Colonic mucosa (tissue), 4 donors: ENCODE measurements around the gene PSME3IP1. TPM values are rescaled to one million over a fixed set of nuclear protein-coding genes. Genes with fewer than 3 reads are reported as not detected.

Experiments used
- DNase-seq: peaks from one replicate; pipeline ENCODE4 v3.0.0-alpha.2; 2020
- H3K27ac ChIP-seq: fragments of 200-600 bp; one replicate; pipeline ENCODE4 v1.8.0; 2021
- H3K27me3 ChIP-seq: fragments of 200-600 bp; one replicate; pipeline ENCODE4 v1.8.0; 2021
- H3K36me3 ChIP-seq: fragments of 200-600 bp; one replicate; pipeline ENCODE4 v1.8.0; 2021
- H3K4me1 ChIP-seq: fragments of 200-600 bp; one replicate; pipeline ENCODE4 v1.8.0; 2021; ENCODE audit warnings: mild to moderate bottlenecking
- H3K4me3 ChIP-seq: fragments of 200-600 bp; one replicate; pipeline ENCODE4 v1.8.0; 2021
- H3K9ac ChIP-seq, 2 donors: one replicate each; pipeline ENCODE4 v1.7.0; 2013; ENCODE audit warnings: control low read depth in 2 of 2, low read depth in 2 of 2, low read length in 2 of 2
- H3K9me3 ChIP-seq: fragments of 200-600 bp; one replicate; pipeline ENCODE4 v1.8.0; 2021
- intact Hi-C: fragments of 100-400 bp; cut with DNase I; formaldehyde crosslinking; loops from one replicate; pipeline ENCODE4 v1.14.1; 2022
- total RNA-seq, 2 donors: library from RNA; stranded (reverse); fragmentation: NEBNext Ultra II Directional in 1 of 2; extraction: Animal tissue kit (Norgen Biotek cat#: 25700) in 1 of 2; gene quantifications; one replicate each; pipeline ENCODE4 v1.2.1, GENCODE V29; 2021
- TF ChIP-seq, protein P1 (sequence below): fragments of 200-600 bp; IDR thresholded peaks from one replicate; pipeline ENCODE4 v1.8.0; 2022; ENCODE audit warnings: antibody characterized with exemption, mild to moderate bottlenecking
- donor health status: healthy.
- donor health status: DM: no; HTN: no; CAD: no.
- donor health status: DM: no; HTN: no; CAD: no.

PSME3IP1 gene
- total RNA-seq, 2 donors from 2014 or later, result 80.9 to 108 TPM

DNA sequence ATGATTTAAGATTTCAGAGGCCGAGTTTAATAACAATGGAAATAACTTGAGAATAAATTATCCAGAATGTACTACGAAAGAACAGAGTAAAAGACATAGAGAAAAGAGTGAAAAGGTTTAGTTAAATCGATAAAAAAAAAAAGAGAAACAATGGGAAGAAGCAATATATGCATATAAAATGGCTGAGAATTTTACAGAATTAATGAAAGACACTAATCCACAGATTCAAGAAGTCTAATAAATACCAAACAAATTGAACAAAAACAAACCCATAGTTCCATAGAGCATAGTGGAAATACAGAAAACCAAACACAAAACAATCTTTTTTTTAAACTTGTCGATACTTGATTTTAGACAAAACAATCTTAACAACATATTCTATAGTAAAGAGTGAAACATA is 1.7 kb downstream of the PSME3IP1 start:
- H3K27ac ChIP-seq, result no peak overlapping the region
- no peak overlapping the region for H3K9ac ChIP-seq
- no peak overlapping the region for H3K4me3 ChIP-seq
- no peak for DNase-seq
- no peaks in the 10 kb centered on the region for H3K27me3 ChIP-seq
- H3K4me1 ChIP-seq, result peaks cover 4% of the 10 kb centered on the region
- H3K9me3 ChIP-seq, result no peaks in the 10 kb centered on the region
- intact Hi-C loops, result loop anchor here (10.0 kb wide), 1 partner anchor 249 kb away; the partner anchor contains the start of gene HERPUD1
- no peaks in the 10 kb centered on the region for H3K36me3 ChIP-seq
- TF ChIP-seq, protein P1, sequence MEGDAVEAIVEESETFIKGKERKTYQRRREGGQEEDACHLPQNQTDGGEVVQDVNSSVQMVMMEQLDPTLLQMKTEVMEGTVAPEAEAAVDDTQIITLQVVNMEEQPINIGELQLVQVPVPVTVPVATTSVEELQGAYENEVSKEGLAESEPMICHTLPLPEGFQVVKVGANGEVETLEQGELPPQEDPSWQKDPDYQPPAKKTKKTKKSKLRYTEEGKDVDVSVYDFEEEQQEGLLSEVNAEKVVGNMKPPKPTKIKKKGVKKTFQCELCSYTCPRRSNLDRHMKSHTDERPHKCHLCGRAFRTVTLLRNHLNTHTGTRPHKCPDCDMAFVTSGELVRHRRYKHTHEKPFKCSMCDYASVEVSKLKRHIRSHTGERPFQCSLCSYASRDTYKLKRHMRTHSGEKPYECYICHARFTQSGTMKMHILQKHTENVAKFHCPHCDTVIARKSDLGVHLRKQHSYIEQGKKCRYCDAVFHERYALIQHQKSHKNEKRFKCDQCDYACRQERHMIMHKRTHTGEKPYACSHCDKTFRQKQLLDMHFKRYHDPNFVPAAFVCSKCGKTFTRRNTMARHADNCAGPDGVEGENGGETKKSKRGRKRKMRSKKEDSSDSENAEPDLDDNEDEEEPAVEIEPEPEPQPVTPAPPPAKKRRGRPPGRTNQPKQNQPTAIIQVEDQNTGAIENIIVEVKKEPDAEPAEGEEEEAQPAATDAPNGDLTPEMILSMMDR, result no peak

DNA sequence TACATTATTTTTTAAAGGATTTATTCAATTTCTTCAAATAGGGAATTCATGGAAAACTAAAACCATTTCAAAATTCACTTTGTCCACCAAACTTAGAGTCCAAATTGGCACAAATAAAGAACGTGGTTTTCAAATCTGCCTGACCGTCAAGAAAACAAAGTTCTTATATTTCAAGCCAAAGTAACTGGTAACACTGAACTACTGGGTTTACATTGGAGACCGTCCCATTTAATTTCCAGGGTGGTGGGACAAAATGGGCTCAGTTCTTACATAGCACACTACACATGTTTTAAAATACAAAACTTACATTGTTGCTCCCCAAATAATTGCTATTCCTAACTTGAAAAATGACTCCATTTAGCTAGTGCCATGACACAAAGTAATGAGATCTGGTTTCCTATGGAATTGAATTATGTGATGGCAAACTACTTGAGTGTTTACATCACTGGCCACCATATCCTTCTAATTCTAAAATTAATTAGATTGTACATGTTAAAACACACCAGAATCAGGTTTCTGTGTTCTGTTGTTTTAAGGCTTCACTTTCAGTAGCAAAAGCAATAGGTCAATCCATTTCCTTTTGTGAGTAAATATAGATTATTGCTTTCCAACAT is 6.5 kb downstream of the PSME3IP1 start:
- Histone ChIP-seq H3K27me3 (no peaks in the 10 kb centered on the region), H3K4me1 (no peaks in the 10 kb centered on the region), H3K9ac (no peak overlapping the region), H3K9me3 (no peaks in the 10 kb centered on the region), H3K27ac (no peak overlapping the region), H3K4me3 (no peak overlapping the region), H3K36me3 (no peaks in the 10 kb centered on the region)
- TF ChIP-seq, protein P1, result no peak
- intact Hi-C loops, result no loop called here
- no peak for DNase-seq

DNA sequence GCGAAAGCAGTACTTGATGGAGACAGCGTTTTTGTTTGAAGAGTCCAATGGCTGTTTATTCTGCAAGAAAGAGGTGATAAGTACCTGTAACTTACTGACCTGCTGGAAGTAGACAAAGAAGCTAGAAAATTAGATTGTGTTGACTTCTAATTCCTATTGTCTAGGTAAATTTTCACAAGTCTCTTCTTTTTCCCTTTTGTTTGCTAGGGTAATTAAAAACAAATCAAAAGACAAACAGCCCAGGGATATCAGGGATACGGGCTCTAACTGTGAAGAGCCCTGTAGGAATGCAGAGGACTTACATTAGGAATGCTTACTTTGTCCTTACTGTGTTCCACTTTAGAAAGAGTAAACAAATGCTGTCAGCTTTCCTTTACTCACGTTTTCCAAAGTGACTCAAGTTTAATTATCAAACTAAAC is 7.0 kb downstream of the PSME3IP1 start:
- Histone ChIP-seq H3K27me3 (no peaks in the 10 kb centered on the region), H3K27ac (no peak overlapping the region), H3K4me3 (no peak overlapping the region), H3K36me3 (no peaks in the 10 kb centered on the region), H3K9me3 (no peaks in the 10 kb centered on the region), H3K9ac (no peak overlapping the region), H3K4me1 (no peaks in the 10 kb centered on the region)
- TF ChIP-seq, protein P1, result no peak
- intact Hi-C loops, result no loop called here
- no peak for DNase-seq

DNA sequence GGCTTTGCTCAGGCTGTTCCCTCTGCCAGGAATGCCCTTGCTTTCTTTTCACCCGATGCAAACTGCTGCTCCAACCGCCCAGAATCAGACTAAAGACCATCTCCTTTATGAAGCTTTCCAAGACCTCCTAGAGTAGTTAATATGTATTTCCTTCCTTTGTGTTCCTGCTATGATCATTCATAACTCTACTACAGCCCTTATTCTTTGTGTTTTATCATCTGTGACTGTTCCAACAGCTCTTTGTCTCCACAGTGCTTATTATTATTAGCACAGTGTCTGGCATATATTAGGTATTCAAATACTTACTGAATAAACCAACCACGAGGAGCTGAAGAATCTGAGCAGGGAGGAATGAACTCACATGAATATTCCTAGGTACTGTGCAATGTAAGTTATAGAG is 7.6 kb downstream of the PSME3IP1 start:
- H3K4me3 ChIP-seq, result no peak overlapping the region
- H3K27ac ChIP-seq, result no peak overlapping the region
- intact Hi-C loops, result no loop called here
- no peaks in the 10 kb centered on the region for H3K9me3 ChIP-seq
- TF ChIP-seq, protein P1, result no peak
- no peaks in the 10 kb centered on the region for H3K36me3 ChIP-seq
- H3K9ac ChIP-seq, result no peak overlapping the region
- no peaks in the 10 kb centered on the region for H3K4me1 ChIP-seq
- no peaks in the 10 kb centered on the region for H3K27me3 ChIP-seq
- no peak for DNase-seq

DNA sequence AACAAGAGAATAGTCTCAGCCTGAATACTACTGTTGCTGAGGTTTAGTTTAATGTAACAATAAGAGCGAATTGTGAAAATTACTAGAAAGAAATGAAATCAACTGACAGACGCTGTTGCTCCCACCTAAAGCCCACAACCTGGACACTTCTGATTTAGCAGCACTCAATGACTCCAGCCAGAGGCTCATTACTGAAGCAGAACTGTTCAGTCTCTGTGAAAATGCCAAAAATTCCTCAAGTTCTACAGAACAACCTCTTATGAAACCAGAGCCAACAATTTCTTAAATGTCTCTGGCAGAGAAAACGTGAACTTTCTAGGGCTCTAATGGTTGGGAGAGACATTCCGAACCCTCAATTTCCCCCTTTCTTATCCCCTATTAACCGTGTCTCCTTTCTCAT is 9.9 kb downstream of the PSME3IP1 start:
- H3K4me1 ChIP-seq, result no peaks in the 10 kb centered on the region
- H3K4me3 ChIP-seq, result no peak overlapping the region
- no peak overlapping the region for H3K27ac ChIP-seq
- TF ChIP-seq, protein P1, result no peak
- no peak for DNase-seq
- H3K36me3 ChIP-seq, result no peaks in the 10 kb centered on the region
- intact Hi-C loops, result no loop called here
- no peaks in the 10 kb centered on the region for H3K9me3 ChIP-seq
- no peaks in the 10 kb centered on the region for H3K27me3 ChIP-seq
- no peak overlapping the region for H3K9ac ChIP-seq
